Tibial nerve (tissue), 4 donors: Measurements from ENCODE around the gene POSTN. TPM values are rescaled to one million over a fixed set of nuclear protein-coding genes. Genes with fewer than 3 reads are reported as not detected.

Experiments
- DNase-seq, 2 donors: peaks; one replicate each; pipeline ENCODE4 v3.0.0-alpha.2; 2019; ENCODE audit warnings: low spot score in 2 of 2
- H3K27ac ChIP-seq, 4 donors: fragments of 200-600 bp; sonication (generic) in 3 of 4; one replicate each; pipeline ENCODE4 v1.5.1; 2017 to 2019; ENCODE audit warnings: mild to moderate bottlenecking in 1 of 4
- H3K27me3 ChIP-seq, 2 donors: fragments of 200-600 bp; sonication (generic) in 1 of 2; one replicate each; pipeline versions ENCODE4 v1.5.1 to v1.6.0; 2017 to 2019
- H3K36me3 ChIP-seq, 3 donors: fragments of 200-600 bp; sonication (generic); one replicate each; pipeline ENCODE4 v1.5.1; 2018 to 2019
- H3K4me1 ChIP-seq, 4 donors: fragments of 200-600 bp; sonication (generic) in 3 of 4; one replicate each; pipeline ENCODE4 v1.5.1; 2017 to 2019
- H3K4me3 ChIP-seq, 4 donors: fragments of 200-600 bp; sonication (generic) in 3 of 4; one replicate each; pipeline ENCODE4 v1.5.1; 2017 to 2019; ENCODE audit warnings: mild to moderate bottlenecking in 1 of 4, moderate library complexity in 1 of 4
- H3K9me3 ChIP-seq, 4 donors: fragments of 200-600 bp; sonication (generic) in 3 of 4; one replicate each; pipeline ENCODE4 v1.5.1; 2017 to 2019
- EP300 ChIP-seq, 2 donors: sonication (generic); formaldehyde crosslinking; IDR thresholded peaks; one replicate each; pipeline ENCODE4 v1.6.1; 2017; ENCODE audit warnings: antibody characterized with exemption in 2 of 2, mild to moderate bottlenecking in 1 of 2
- POLR2A ChIP-seq, 2 donors: fragments of 450-650 bp; IDR thresholded peaks; one replicate each; pipeline ENCODE4 v1.6.1; 2017; ENCODE audit warnings: antibody characterized with exemption in 2 of 2, mild to moderate bottlenecking in 2 of 2, moderate library complexity in 2 of 2
- WGBS, 2 donors: methylation state at CpG; one replicate each; pipeline ENCODE4 v1.1.5; 2018; 5-methylcytosine and 5-hydroxymethylcytosine counted together
- total RNA-seq, 4 donors: library from RNA; depleted of rRNA; stranded (reverse); fragments of >200 nt; gene quantifications; one replicate each; pipeline ENCODE4 v1.1.0, GENCODE V29; 2016
- TF ChIP-seq, protein P1 (sequence below), 5 experiments: fragments of 200-600 bp in 3 of 5; fragments of 450-650 bp in 2 of 5; sonication (generic) in 3 of 5; IDR thresholded peaks; one replicate each; pipeline ENCODE4 v1.5.1; 2016 to 2019; ENCODE audit warnings: antibody characterized with exemption in 5 of 5, mild to moderate bottlenecking in 3 of 5, moderate library complexity in 2 of 5

POSTN gene
- total RNA-seq, 4 donors from 2014 or later: 33.7 to 152 (median 70.7) TPM

DNA sequence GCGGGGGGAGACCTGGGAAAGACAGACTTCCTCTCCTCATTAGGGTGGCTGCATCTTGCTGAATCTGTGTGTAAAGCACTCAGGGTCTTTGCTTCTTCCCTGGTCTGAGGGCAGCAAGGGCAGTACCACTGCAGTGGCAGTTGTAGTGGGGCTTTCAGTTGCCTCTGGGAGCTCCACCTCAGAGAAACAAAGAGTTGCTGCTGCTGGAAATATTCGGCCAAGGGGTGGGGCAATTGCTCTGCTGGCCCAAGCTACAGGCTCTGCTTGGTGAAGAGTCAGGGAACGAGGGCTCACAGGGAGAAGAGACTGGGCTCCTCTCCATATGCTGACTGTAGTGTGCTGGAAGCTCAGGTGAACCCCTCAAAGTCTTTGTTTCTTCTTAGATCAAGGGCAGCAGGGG, 52.5 kb downstream of the POSTN start:
- Histone ChIP-seq H3K4me3 (no peak overlapping the region), H3K27ac (no peak overlapping the region), H3K9me3 (peaks cover 0 to 22% (median 0%) of the 10 kb centered on the region in 4 donors), H3K36me3 (no peaks in the 10 kb centered on the region), H3K4me1 (no peaks in the 10 kb centered on the region), H3K27me3 (no peaks in the 10 kb centered on the region)
- DNase-seq: no peak
- 80 to 84% methylated on average over 3 of the region's 3 CpGs for WGBS, 2 donors
- TF ChIP-seq, protein P1, sequence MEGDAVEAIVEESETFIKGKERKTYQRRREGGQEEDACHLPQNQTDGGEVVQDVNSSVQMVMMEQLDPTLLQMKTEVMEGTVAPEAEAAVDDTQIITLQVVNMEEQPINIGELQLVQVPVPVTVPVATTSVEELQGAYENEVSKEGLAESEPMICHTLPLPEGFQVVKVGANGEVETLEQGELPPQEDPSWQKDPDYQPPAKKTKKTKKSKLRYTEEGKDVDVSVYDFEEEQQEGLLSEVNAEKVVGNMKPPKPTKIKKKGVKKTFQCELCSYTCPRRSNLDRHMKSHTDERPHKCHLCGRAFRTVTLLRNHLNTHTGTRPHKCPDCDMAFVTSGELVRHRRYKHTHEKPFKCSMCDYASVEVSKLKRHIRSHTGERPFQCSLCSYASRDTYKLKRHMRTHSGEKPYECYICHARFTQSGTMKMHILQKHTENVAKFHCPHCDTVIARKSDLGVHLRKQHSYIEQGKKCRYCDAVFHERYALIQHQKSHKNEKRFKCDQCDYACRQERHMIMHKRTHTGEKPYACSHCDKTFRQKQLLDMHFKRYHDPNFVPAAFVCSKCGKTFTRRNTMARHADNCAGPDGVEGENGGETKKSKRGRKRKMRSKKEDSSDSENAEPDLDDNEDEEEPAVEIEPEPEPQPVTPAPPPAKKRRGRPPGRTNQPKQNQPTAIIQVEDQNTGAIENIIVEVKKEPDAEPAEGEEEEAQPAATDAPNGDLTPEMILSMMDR (IDR thresholded peaks at IDR 0.05): no peak
- no peak for TF ChIP-seq EP300 (IDR thresholded peaks at IDR 0.05)
- no peak for TF ChIP-seq POLR2A (IDR thresholded peaks at IDR 0.05)

DNA sequence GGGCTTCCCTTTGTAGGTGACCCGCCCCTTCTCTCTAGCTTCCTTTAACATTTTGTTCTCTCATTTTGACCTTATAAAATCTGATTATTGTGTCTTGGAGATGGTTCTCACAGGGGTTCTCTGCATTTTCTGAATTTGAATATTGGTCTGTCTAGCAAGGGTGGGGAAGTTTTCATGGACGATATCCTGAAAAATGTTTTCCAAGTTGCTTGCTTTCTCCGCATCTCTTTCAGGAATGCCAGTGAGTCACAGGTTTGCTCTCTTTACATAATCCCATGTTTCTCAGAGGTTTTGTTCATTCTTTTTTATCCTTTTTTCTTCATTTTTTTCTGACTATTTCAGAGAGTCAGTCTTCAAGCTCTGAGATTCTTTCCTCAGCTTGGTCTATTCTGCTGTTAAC, 53.6 kb downstream of the POSTN start:
- H3K27me3 ChIP-seq: no peaks in the 10 kb centered on the region
- H3K36me3 ChIP-seq: no peaks in the 10 kb centered on the region
- 89 to 99% methylated on average over 3 of the region's 3 CpGs for WGBS, 2 donors

DNA sequence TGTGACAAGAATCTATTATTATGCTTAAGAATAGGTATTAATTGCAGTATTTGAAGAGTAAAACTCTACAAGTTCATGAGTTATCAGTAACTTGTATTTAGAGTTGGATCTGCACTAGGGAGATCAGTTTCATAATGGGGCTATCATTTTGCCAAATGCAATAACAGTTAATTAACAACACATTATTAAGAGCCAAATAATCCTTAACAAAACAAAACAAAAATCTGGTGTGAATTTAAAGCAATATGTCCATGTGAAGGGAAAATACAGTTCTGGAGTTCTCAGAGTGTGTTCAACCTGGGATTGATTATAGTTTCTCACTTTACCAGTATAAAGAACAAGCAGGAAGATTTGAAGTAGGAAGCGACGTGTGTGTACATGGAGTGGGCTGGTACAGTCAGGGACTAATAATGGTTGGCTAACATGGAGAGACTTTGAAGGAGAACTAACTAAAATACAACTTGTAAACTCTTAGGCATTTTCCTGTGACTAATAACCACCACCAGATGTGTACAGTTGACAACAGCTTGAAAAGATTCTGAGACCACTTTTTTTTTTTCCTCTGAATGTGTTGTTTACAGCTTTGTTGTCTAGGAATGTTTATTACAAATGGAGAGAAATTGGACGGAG, 58.5 kb downstream of the POSTN start:
- TF ChIP-seq POLR2A (IDR thresholded peaks at IDR 0.05) (no peak), EP300 (IDR thresholded peaks at IDR 0.05) (no peak)
- TF ChIP-seq, protein P1 (IDR thresholded peaks at IDR 0.05): no peak
- H3K27ac ChIP-seq: no peak overlapping the region

More for the DNA sequence above, 53.6 kb downstream of the POSTN start:
- DNase-seq: no peak
- no peak overlapping the region for H3K27ac ChIP-seq
- H3K4me3 ChIP-seq: no peak overlapping the region
- peaks cover 0 to 22% (median 0%) of the 10 kb centered on the region in 4 donors for H3K9me3 ChIP-seq
- no peaks in the 10 kb centered on the region for H3K4me1 ChIP-seq
- no peak for TF ChIP-seq EP300 (IDR thresholded peaks at IDR 0.05)
- TF ChIP-seq, protein P1 (IDR thresholded peaks at IDR 0.05): no peak
- TF ChIP-seq POLR2A (IDR thresholded peaks at IDR 0.05): no peak

DNA sequence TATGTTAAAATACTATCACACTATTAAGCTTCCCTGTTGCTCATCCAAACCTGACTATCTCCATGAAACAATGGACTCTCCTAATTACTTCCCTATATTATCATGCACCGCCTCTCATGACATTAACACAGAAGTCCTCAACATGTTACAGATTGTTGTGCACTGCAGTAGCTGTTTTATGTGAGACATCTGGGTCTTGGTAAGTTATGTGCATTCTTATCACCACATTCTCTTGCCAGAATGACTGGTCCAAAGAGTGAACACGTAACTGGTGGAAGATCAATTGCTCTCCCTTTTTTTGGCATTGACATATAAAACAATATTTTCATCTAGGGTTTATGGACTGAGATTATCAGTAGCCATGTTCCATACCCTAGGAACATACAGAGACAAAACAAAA, 59.4 kb downstream of the POSTN start:
- Histone ChIP-seq H3K9me3 (no peaks in the 10 kb centered on the region), H3K4me1 (no peaks in the 10 kb centered on the region), H3K36me3 (no peaks in the 10 kb centered on the region), H3K27ac (no peak overlapping the region), H3K4me3 (no peak overlapping the region), H3K27me3 (no peaks in the 10 kb centered on the region)
- 94 to 96% methylated on average over 2 of the region's 2 CpGs for WGBS, 2 donors
- TF ChIP-seq, protein P1 (IDR thresholded peaks at IDR 0.05): no peak
- TF ChIP-seq POLR2A (IDR thresholded peaks at IDR 0.05) (no peak), EP300 (IDR thresholded peaks at IDR 0.05) (no peak)
- DNase-seq: no peak

More for the DNA sequence above, 58.5 kb downstream of the POSTN start:
- WGBS, 2 donors: 78 to 89% methylated on average over 3 of the region's 3 CpGs
- H3K4me3 ChIP-seq: no peak overlapping the region
- H3K4me1 ChIP-seq: no peaks in the 10 kb centered on the region
- no peaks in the 10 kb centered on the region for H3K36me3 ChIP-seq
- DNase-seq: no peak
- H3K9me3 ChIP-seq: no peaks in the 10 kb centered on the region
- H3K27me3 ChIP-seq: no peaks in the 10 kb centered on the region

DNA sequence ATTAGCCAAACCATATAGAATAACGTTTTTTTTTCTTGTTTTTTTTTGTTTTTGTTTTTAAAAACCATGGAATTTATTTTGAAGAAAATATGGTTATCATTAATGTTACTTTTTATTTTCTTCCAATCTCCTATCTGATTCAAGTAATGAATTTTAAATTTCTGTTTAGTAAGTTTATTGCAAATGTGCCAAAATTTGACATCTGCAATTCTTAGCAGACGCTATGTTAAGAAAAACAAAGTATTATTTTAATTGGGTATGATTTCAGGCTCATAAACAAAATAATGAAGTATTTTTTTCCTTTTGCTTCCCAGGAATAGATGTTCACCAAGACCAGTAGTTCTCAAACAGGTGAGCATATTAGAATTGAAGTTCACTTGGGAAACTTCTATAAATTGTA, 63.1 kb downstream of the POSTN start:
- WGBS, 2 donors: 57 to 60% methylated on average over 2 of the region's 2 CpGs
- peaks cover 0 to 10% (median 2%) of the 10 kb centered on the region in 4 donors for H3K9me3 ChIP-seq
- no peak overlapping the region for H3K4me3 ChIP-seq

More for the DNA sequence above, 63.1 kb downstream of the POSTN start:
- DNase-seq: no peak
- no peaks in the 10 kb centered on the region for H3K36me3 ChIP-seq
- H3K27me3 ChIP-seq: no peaks in the 10 kb centered on the region
- TF ChIP-seq, protein P1 (IDR thresholded peaks at IDR 0.05): no peak
- TF ChIP-seq EP300 (IDR thresholded peaks at IDR 0.05): no peak
- no peak for TF ChIP-seq POLR2A (IDR thresholded peaks at IDR 0.05)
- H3K27ac ChIP-seq: no peak overlapping the region
- no peaks in the 10 kb centered on the region for H3K4me1 ChIP-seq
